Hematopoietic multipotent progenitor cell treated with erythropoietin and hydrocortisone succinate and interleukin-3 and kit ligand, for 8 days (in vitro differentiated cells): ENCODE data around the gene RPS17.
"Not testable (repeated sequence)": the region's sequence is repeated elsewhere in the genome, so short reads cannot be mapped to it uniquely, and the experiment has no call there.

Experiments
- DNase-seq: peaks from one replicate; pipeline ENCODE4 v3.0.0-alpha.2; 2015

The RPS17 gene

DNA sequence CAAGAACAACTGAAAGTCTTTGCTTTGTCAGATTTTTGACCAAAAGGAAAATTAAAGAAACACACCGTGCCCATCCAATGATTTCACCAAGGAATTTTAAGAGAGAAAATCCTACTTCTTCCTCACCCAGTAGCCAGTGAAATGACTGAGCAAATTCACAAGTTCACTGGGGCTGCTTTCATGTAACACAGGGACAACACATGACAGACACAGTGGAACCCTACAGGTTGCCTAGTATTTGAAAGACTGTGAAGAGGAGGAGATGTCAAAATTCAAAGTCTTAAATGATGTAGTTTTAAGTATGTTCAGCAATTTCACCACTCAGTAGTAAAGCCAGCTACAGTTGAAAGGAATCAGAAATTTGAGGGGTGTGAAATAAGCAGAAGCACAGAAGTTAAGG is 33.2 kb downstream of the RPS17 start:
- not testable (repeated sequence) for DNase-seq

GRCh38 chr15:82505842-82506241 is 34.4 kb downstream of the RPS17 start:
- DNase-seq, result not testable (repeated sequence)

GRCh38 chr15:82504074-82504473 is 36.2 kb downstream of the RPS17 start:
- DNase-seq, result not testable (repeated sequence)

GRCh38 chr15:82502700-82503339 is 37.4 kb downstream of the RPS17 start:
- not testable (repeated sequence) for DNase-seq

DNA sequence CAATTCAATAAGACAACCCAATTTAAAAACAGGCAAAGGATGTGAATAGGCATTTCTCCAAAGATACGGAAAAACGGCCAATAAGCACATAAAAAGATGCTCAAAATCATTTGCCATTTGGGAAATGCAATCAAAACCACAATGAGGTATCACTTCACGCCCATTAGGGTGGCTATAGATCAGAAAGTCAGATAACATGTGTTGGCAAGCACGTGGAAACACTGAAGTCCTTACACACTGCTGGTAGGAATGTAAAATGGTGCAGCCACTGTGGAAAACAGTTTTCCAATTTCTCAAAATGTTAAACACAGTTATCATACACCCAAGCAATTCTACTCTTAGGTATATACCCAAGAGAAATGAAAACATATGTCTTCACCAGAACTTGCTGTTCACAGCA is 39.5 kb downstream of the RPS17 start:
- DNase-seq, result not testable (repeated sequence)

- not testable (repeated sequence) for DNase-seq
Observed at GRCh38 chr15:82497978-82498377, 42.3 kb downstream of the RPS17 start.

DNA sequence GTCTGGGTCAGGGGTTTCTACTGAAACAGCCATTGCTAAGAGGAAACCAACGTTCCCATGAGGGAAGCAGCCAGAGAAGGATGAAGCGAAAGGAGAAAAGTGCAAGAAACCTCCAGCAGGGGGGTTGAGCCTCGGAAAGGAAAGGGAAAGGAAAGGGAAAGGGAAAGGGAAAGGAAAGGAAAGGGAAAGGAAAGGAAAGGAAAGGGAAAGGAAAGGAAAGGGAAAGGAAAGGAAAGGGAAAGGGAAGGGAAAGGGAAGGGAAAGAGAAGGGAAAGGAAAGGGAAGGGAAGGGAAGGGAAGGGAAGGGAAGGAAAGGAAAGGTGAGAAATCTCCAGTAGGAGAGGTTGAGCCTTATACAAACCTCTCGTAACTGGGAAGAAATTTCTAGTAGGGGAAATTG is 52.0 kb downstream of the RPS17 start:
- DNase-seq, result not testable (repeated sequence)

GRCh38 chr15:82487045-82487444 is 53.2 kb downstream of the RPS17 start:
- DNase-seq, result not testable (repeated sequence)
